HG02840 (cell line): ENCODE measurements around the gene SF3A2.
"Not testable (repeated sequence)": the region's sequence is repeated elsewhere in the genome, so short reads cannot be mapped to it uniquely, and the experiment has no call there.

Experiments used
- ATAC-seq: cut with Tn5 transposase; IDR thresholded peaks from one replicate; pipeline ENCODE4 v1.9.1; 2021; ENCODE audit warnings: mild to moderate bottlenecking, moderate library complexity, moderate number of reproducible peaks; ENCODE audit not compliant: unreplicated experiment, low FRiP score

Gene SF3A2

DNA sequence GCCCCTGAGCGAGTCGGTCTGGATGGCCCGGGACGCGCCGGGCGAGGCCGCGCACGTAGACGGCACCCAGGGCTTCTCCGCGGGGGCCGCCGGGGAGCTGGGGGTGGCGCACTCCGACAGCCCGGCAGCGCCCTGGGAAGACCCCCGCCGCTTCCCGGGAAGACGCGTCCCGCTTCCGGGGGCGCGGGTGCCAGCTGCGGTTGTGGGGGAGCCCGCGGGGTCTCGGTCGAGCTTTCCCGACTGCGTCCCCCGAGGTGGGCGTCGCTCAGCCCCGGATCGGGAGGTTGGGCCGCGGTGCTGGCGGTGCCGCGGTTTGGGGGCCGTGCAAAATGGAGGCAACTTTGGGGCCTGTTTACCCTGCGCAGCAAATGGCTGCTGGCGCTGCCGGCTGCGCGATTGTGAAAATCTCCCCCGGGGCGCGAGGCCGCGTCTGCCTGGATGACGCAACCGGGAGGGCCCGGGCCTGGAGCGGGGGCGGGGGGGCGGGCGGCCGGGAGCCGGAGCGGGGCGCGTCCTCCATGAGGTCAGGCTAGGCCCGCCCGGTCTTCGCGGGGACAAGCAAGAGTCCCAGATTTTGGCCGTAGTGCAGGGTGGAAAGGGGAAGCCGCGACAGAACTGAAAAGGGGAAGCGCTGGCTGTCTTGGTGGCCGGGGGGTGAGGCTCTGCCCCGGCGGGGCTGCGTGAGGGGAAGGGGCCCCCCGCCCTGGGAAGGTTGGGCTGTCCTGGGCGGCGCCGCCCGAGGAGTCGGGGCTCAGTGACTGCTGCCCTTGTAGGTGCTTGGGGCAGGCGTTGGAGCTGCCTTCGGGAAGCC is 34.0 kb downstream of the SF3A2 start:
- ATAC-seq = no peak

DNA sequence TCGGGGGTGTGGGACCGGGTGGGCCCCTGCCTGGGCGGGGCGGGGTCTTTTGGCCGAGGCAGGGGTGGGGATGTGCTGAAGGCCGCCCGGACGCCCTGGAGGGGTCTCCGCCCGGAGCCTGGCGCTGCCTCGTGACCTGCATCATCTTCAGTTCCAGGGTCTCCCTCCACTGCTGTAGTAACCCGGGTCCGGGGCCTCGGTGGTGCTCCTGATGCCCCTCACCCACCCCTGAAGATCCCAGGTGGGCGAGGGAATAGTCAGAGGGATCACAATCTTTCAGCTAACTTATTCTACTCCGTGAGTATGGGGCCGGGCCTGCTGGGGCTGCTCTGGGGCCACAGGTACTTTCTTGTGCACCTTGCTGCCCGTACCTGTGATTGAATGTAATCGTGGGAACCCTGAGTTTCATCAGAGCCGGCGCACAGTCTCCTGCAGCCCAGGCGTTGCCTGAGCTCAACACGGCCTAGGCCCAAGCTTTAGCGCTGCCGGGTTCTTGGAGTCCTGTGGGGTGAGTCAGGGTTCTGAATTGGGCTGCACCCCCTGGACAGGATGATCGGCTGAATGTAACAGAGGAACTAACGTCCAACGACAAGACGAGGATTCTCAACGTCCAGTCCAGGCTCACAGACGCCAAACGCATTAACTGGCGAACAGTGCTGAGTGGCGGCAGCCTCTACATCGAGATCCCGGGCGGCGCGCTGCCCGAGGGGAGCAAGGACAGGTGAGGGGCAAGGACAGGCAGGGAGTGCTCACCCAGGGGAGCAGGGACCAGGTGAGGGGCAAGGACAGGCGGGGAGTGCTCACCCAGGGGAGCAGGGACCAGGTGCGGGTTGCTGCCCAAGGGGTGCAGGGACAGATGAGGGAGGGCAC is 34.8 kb downstream of the SF3A2 start:
- no peak for ATAC-seq

DNA sequence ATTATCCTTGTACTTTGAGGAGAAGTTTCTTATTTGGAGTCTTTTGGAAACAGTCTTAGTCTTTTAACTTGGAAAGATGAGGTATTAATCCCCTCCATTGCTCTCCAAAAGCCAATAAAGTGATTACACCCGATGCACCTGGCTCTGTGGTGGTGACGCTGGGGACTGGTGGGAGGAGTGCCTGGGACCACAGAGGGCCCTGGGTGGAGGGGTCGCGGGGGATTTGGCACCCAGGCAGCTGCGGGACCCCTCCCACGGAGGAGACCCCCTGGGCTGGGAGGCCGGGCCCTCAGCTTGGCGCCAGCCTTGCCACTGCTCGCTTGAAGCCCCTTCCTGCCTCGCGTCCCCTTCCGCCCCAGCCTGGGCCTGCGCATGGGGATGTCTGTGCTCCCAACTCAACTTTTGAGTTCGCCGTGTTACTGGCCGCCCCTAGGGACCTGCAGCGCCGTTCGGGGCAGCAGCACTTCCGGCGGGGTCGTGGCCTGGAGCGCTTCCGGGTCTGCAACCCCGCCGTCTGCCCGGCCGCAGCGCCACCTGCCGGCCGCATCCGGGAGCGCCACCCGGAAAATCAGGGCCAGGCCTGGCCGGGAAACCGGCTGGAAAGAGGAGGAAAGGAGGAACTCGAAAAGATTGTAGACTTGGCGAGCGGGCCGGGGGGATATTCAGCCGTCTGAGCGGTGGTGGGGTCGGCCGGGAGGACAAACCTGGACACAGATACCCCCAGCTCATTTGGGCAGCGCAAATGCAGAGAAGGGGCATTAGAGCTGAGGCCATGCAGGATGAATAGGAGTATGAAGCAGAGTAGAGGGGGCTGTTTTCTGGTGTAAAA is 36.9 kb downstream of the SF3A2 start:
- no peak for ATAC-seq

DNA sequence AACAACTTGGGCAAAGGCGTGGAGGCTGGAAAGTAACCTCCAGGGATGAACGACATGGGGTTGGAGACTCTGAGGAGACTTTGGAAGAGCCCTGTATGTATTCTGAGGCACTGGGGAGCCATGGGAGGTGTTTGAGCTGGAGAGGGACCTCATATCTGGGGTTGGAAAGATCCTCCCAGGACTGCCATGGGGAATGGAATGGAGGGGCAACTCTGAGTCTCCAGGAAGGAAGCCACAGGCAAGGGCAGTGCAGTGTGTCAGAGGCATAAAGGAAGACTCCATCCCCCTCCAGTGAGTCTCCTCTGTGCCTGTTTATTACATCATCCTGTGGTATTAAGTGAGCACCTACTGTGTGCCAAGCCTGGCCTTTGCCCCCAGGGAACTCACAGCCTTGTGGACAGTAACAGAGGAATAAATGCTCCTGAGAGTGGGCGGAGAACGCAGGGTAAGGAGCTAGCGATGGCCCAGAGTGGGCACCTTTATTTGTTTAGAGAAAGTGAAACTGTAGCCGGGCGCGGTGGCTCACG is 37.6 kb downstream of the SF3A2 start:
- no peak for ATAC-seq

DNA sequence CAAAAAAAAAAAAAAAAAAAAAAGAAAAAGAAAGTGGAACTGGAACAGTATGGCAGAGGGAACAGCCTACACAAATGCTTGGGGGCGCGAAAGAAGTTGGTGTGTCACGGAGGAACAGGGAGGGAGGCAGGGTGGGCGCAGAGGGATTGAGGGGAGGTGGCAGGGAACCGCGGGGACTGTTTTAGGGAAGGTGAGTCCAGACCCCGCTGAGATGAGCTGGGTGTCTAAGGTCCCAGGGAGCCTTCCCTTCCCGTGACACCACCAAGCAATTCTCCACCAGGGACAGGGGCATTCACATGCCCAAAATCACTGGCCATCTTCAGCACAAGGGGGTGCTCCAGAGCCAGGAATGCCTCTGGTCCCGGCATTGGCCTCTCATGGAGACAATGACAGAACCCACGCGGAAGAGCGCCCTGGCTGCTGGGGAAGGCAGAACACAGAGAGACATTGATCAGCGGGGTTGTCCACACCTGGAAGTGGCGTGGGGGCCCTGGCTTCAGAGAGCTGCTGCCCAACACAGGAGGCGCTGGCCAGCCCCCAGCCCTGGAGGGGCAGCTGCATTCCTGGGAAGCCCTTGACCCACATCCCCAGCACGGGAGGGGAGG is 38.4 kb downstream of the SF3A2 start:
- ATAC-seq = no peak

DNA sequence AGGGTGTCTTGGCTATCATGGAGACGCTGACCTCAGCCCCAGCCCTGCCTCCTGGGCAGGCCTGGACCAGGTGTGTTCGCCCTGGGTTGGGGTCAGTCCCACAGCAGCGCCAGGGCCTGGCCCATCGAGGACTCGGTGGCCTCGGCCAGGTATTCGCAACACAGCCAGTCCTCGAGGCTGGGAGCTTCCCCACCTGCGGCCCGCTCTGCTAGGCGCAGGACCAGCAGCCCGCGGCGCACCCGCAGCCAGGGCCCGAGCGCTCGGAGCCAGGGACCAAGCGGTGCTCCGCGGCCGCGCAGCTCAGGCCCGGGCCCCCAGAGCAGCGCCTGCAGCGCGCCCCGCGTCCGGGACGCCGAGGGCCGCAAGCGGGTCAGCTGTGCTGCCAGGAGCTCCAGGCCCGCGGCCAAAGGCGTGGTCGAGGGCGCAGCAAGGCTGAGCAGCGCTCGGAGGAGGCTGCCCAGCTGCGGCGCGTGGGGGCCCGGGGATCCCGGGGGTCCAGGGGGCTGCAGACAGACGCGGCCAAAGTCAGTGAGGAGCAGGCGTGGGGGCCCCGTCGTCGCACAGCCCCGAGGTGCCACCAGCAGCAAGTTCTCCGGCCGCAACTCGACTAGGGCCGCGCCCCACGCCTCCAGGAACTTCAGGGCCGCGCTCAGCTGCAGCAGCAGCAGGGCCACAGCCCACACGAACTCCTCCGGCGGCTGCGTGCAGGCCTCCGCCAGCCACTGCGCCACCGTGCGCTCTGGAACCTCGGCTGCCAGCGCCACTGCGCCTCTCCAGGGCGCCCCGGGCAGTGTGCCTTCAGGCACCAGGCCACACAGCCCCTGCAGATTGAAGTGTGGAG is 39.2 kb downstream of the SF3A2 start:
- no peak for ATAC-seq

DNA sequence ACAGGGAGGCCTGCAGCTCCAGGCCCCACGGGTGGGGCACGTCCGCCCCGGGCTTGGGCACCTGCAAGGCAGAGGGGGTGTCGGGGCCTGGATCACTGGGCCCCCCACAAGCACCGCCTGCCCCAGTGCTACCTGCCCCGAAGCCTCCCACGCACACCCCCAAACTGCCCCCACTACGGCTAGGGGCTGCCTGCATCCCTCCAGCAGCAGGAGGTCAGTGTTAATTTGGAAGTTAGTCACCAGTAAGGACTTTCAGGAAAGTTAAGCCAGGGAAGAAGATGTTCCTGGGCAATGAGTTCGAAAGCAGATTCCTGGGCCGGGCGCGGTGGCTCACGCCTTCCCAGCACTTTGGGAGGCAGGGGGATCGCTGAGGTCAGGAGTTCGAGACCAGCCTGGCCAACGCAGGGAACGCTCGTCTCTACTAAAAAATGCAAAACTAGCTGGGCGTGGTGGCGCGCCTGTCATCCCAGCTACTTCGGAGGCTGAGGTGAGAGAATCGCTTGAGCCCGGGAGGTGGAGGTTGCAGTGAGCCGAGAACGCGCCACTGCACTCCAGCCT is 39.9 kb downstream of the SF3A2 start:
- no peak for ATAC-seq

DNA sequence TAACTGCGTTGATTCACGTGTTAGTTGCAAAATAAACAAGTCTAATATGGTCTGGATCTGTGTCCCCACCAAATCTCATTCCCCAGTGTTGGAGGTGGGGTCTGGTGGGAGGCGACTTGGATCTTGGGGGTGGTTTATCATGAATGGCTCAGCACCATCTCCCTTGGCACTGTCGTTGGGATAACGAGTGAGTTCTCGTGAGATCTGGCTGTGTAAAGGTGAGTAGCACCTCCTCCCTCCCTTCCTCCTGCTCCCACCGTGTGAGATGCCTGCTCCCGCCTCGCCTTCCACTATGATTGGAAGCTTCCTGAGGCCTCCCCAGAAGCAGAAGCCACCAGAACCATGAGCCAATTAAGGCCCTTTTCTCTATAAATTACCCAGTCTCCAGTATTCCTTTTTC is 40.5 kb downstream of the SF3A2 start:
- no peak for ATAC-seq

DNA sequence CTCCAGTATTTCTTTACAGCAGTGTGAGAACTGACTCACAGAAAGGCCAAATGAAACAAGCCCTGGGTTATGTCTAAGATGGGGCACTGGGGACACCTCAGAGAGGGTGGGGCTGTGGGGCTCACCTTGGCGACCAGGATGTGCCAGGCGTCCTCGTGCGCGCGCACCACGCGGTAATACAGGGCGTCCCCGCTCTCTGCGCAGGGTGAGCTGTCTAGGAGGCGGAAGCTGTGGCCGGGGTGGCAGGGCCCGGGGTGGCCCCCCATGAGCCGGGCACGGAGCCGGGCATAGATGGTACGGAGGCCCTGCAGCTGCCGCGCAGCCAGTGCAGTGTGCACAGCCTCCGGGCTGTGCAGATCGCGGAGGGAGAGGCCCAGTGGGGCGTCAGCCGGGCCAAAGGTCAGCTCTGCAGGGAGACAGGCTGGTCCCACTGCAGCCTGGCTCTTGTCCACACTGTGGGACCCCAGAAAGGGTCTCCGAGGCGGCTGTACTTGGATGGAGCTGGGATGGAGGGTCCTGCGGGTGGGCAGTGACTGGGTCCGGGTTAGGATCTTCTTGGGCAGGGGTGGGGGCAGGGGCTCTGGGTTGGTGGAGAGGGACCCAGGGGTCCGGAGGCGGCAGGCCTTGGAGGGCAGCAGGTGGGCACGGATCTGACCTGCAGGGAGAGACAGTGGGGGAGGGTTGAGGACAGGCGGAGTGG is 42.0 kb downstream of the SF3A2 start:
- no peak for ATAC-seq

DNA sequence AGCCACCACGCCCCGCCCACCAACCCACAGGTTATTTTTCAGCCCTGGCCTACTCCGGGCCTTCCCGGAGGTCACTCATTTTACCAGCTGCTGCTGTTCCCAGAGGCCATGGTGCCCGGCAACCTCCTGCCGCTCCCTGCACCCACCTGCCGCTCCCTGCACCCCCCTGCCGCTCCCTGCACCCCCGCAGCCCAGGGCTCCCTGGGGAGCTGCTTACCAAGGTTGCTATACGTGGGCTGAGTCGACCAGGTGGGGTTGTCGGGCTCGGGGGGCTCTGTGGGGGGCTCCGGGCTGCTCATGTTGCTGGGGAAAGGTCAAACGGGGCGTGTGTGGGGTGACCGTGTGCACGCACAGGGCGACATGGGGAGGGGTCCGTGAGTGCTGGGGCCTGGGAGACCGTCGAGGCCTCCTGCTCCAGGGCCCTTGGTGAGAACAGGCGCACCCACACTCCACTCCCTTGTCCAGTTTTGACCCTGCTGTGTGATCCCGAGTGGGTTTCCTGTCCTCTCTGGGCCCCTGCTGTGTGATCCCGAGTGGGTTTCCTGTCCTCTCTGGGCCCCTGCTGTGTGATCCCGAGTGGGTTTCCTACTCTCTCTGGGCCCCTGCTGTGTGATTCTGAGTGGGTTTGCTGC is 44.1 kb downstream of the SF3A2 start:
- ATAC-seq = no peak

DNA sequence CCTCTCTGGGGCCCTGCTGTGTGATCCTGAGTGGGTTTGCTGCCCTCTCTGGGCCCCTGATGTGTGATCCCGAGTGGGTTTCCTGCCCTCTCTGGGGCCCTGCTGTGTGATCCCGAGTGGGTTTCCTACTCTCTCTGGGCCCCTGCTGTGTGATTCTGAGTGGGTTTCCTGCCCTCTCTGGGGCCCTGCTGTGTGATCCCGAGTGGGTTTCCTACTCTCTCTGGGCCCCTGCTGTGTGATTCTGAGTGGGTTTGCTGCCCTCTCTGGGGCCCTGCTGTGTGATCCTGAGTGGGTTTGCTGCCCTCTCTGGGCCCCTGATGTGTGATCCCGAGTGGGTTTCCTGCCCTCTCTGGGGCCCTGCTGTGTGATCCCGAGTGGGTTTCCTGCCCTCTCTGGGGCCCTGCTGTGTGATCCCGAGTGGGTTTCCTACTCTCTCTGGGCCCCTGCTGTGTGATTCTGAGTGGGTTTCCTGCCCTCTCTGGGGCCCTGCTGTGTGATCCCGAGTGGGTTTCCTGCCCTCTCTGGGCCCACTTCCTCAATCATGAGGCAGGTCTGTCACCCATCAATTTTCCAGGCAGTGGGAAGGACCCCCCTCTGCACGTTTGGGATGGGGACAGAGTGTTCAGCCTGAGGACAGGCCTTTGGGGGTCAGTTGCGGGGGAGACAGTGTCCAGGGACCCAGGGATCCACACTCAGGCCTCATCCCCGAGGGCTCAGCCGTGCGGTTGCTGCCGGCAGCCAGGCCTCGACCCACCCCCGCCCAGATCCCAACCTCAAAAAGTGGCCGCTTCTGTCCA is 44.8 kb downstream of the SF3A2 start:
- ATAC-seq = not testable (repeated sequence)

DNA sequence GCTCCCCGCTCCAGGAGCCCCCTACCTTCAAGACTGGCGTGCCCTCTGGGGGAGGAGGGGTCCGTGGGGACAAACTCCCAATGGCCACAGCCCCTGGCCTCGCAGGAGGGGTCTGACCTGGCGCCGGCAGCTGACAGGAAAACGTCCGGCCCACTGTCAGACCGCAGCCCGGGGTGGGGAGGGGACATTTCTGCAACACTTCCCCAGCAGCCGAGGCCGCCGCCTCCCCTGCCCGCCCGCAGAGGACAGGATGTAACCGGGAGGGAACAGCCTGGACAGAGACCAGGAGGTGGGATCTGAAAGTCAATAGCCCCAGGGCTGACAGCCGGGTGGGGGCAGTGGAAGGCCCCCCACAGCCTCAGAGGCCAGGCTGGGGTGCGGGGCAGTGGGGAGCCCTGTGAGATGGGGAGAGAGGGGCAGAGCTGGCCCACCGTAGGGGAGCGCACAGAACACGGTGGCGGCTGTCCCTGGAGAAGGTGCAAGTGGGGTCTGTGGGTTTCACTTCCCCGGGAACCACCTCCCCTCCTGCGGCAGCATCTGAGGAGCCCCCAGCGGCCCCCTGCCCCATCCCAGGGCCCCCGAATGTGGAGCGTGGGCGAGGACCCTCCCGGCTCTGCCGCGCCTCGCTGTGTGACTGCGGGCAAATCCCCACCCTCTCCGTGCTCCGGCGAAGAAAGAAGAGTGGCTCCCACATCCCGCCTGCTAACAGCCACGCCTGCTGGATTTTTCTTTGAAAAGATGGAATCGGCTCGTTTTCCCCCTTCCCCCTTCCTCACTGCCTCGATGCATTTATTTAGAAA is 45.6 kb downstream of the SF3A2 start, which contains the start of gene PEAK3:
Gene PEAK3, minus strand, starts transcription at position 114 of the 800 bp plus-strand sequence. CDS start 1,244 bp downstream, outside the sequence.
- ATAC-seq = no peak

DNA sequence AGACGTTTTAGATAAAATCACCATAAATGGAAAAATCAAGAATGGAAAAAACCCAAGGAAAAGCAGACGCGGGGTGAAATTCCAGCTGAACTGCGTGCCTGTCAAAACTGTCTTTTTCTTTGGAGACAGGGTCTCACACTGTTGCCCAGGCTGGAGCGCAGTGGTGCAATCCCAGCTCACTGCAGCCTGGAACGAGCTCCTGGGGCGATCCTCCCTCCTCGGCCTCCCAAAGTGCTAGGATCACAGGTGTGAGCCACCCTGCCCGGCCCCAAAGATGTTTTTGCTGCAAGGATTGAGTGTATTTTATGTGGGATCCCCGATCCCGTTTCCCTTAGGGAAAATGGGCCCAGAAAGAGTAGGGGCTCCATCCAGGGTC is 46.2 kb downstream of the SF3A2 start:
- no peak for ATAC-seq

DNA sequence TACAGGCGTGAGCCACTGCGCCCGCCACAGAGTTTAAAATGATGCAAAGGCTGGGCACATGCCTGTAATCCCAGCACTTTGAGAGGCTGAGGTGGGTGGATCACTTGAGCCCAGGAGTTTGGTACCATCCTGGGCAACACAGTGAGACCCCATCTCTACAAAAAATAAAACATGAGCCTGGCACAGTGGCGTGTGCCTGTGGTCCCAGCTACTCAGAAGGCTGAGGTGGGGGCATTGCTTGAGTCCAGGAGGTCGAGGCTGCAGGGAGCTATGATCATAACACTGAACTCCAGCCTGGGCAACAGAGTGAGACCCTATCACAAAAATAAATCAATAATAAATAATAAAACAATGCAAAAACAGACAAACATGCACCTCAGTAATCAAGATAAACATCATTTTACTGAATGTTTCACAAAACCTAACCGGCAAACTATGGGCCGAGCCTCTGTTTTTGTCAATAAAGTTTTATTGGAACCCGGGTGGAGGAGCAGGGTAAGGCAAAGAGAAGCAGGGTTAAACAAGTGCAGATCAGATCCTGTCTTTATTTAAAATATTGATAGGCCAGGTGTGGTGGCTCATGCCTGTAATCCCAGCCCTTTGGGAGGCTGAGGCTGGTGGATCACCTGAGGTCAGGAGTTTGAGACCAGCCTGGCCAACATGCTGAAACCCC is 47.3 kb downstream of the SF3A2 start:
- no peak for ATAC-seq

DNA sequence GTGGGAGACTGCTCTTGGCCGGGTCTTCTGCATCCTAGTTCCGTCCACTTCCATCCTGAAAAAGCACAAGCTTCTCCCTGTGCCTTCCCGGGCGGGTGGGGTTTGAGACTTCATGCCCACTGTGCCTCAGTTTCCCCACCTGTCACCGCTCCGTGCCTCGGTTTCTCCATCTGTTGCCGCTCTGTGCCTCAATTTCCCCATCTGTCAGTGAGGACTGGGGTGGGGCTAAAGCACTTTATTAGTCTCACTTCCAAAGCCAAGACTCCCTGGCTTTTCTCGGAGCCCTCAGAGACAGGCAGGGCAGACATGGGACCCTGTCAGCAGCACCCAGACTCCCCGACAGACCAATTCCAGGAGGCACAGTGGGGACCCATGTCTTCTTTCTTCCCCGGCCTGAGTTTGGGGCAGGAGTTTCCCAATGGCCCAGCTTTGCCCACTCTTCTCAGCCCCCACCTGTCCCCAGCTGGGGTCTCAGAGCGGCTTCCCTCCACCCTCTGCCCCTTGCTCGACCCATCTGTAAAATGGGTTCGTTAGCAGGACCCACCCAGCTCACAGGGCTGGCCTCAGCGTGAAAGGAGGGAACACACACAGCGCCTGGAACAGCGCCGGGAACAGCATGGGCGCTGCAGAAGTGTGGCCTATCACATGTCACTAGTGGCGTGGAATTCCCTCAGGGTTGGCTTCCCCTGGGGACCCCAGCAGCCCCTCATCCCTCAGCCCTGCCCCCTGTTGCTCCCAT is 49.9 kb downstream of the SF3A2 start:
- ATAC-seq = no peak
